Esophagus muscularis mucosa (tissue), 4 donors: ENCODE data around the gene LCN2. TPM values are rescaled to one million over a fixed set of nuclear protein-coding genes. Genes with fewer than 3 reads are reported as not detected.
"Not testable (repeated sequence)": the region's sequence is repeated elsewhere in the genome, so short reads cannot be mapped to it uniquely, and the experiment has no call there.

Experiments
- DNase-seq: peaks from one replicate; pipeline ENCODE4 v3.0.0-alpha.2; 2017; ENCODE audit errors: extremely low spot score
- H3K27ac ChIP-seq, 4 donors: fragments of 200-600 bp; sonication (generic); replicated peaks in 1 of 4; 1 replicate in 3 of 4; 2 replicates in 1 of 4; pipeline ENCODE4 v1.5.1; 2016 to 2019; ENCODE audit warnings: mild to moderate bottlenecking in 1 of 4
- H3K27me3 ChIP-seq, 4 donors: fragments of 200-600 bp; sonication (generic); one replicate each; pipeline versions ENCODE4 v1.5.1 to v1.6.0; 2016 to 2019
- H3K36me3 ChIP-seq, 4 donors: fragments of 200-600 bp; sonication (generic); one replicate each; pipeline ENCODE4 v1.5.1; 2016 to 2019
- H3K4me1 ChIP-seq, 4 donors: fragments of 200-600 bp; sonication (generic); one replicate each; pipeline ENCODE4 v1.5.1; 2016 to 2019
- H3K4me3 ChIP-seq, 4 donors: fragments of 200-600 bp; sonication (generic); 1 replicate in 2 of 4; 2 replicates in 2 of 4; pipeline ENCODE4 v1.5.1; 2016 to 2019; ENCODE audit warnings: mild to moderate bottlenecking in 4 of 4, moderate library complexity in 1 of 4
- H3K9me3 ChIP-seq, 4 donors: fragments of 200-600 bp; sonication (generic); 1 replicate in 3 of 4; 2 replicates in 1 of 4; pipeline ENCODE4 v1.5.1; 2016 to 2019
- CTCF ChIP-seq, 3 experiments: fragments of 200-600 bp in 2 of 3; fragments of 450-650 bp in 1 of 3; sonication (generic) in 2 of 3; IDR thresholded peaks; one replicate each; pipeline ENCODE4 v1.5.1; 2017 to 2019; ENCODE audit warnings: antibody characterized with exemption in 3 of 3, mild to moderate bottlenecking in 2 of 3, moderate library complexity in 1 of 3
- EP300 ChIP-seq: sonication (generic); formaldehyde crosslinking; IDR thresholded peaks from one replicate; pipeline ENCODE4 v1.6.1; 2017; ENCODE audit warnings: antibody characterized with exemption
- POLR2A ChIP-seq: fragments of 450-650 bp; IDR thresholded peaks from one replicate; pipeline ENCODE4 v1.6.1; 2017; ENCODE audit warnings: antibody characterized with exemption, moderate library complexity, mild to moderate bottlenecking, low read depth
- POLR2AphosphoS5 ChIP-seq, 2 donors: sonication (generic); formaldehyde crosslinking; IDR thresholded peaks; one replicate each; pipeline ENCODE4 v1.6.1; 2017; ENCODE audit warnings: antibody characterized with exemption in 2 of 2
- WGBS: methylation state at CpG from one replicate; pipeline ENCODE4 v1.1.5; 2018; 5-methylcytosine and 5-hydroxymethylcytosine counted together
- intact Hi-C: fragments of 100-400 bp; cut with DNase I; formaldehyde crosslinking; loops from one replicate; pipeline ENCODE4 v1.15.1; 2023
- total RNA-seq, 4 donors: library from RNA; depleted of rRNA; stranded (reverse); fragments of >200 nt; gene quantifications; one replicate each; pipeline versions ENCODE4 v1.1.0 to v1.2.1, GENCODE V29; 2016

The LCN2 gene
- total RNA-seq, 4 donors from 2014 or later: 0.83 to 6.2 TPM; not detected in 2

- H3K27me3 ChIP-seq: no peaks in the 10 kb centered on the region
- DNase-seq: no peak
- H3K27ac ChIP-seq: no peak overlapping the region
- H3K4me3 ChIP-seq: no peak overlapping the region
- TF ChIP-seq EP300: no peak
- TF ChIP-seq POLR2A: no peak
- no peak for TF ChIP-seq CTCF (IDR thresholded peaks at IDR 0.05)
- TF ChIP-seq POLR2AphosphoS5 (IDR thresholded peaks at IDR 0.05): no peak
- H3K4me1 ChIP-seq: no peaks in the 10 kb centered on the region
- 100% methylated on average over 2 of the region's 2 CpGs for WGBS
- intact Hi-C loops: no loop called here
- peaks cover 59 to 87% (median 78%) of the 10 kb centered on the region in 4 donors for H3K36me3 ChIP-seq
- H3K9me3 ChIP-seq: no peaks in the 10 kb centered on the region
These were observed 26.5 kb downstream of the LCN2 start for GRCh38 chr9:128175726-128176125.

- H3K27me3 ChIP-seq: no peaks in the 10 kb centered on the region
- H3K27ac ChIP-seq: no peak overlapping the region
- DNase-seq: no peak
- WGBS: 96% methylated on average over 4 of the region's 11 CpGs
- no peak overlapping the region for H3K4me3 ChIP-seq
- TF ChIP-seq EP300: no peak
- no peak for TF ChIP-seq CTCF (IDR thresholded peaks at IDR 0.05)
- no peak for TF ChIP-seq POLR2A
- no peak for TF ChIP-seq POLR2AphosphoS5 (IDR thresholded peaks at IDR 0.05)
- intact Hi-C loops: no loop called here
- peaks cover 59 to 90% (median 86%) of the 10 kb centered on the region in 4 donors for H3K36me3 ChIP-seq
- H3K9me3 ChIP-seq: no peaks in the 10 kb centered on the region
- peaks cover 0 to 4% (median 2%) of the 10 kb centered on the region in 4 donors for H3K4me1 ChIP-seq
These were observed 29.7 kb downstream of the LCN2 start for GRCh38 chr9:128178806-128179431.

GRCh38 chr9:128180001-128180400 lies 30.7 kb downstream of the LCN2 start:
- H3K27ac ChIP-seq: no peak overlapping the region
- DNase-seq: no peak
- H3K4me3 ChIP-seq: no peak overlapping the region
- WGBS: 90% methylated on average over 8 of the region's 8 CpGs
- intact Hi-C loops: no loop called here
- no peaks in the 10 kb centered on the region for H3K9me3 ChIP-seq
- no peaks in the 10 kb centered on the region for H3K27me3 ChIP-seq
- H3K4me1 ChIP-seq: peaks cover 0 to 4% (median 2%) of the 10 kb centered on the region in 4 donors
- peaks cover 60 to 90% (median 85%) of the 10 kb centered on the region in 4 donors for H3K36me3 ChIP-seq
- TF ChIP-seq POLR2AphosphoS5 (IDR thresholded peaks at IDR 0.05) (no peak), CTCF (IDR thresholded peaks at IDR 0.05) (no peak), EP300 (no peak), POLR2A (no peak)

GRCh38 chr9:128180447-128180846 lies 31.2 kb downstream of the LCN2 start:
- Histone ChIP-seq H3K9me3 (no peaks in the 10 kb centered on the region), H3K4me1 (peaks cover 0 to 4% (median 2%) of the 10 kb centered on the region in 4 donors), H3K27ac (no peak overlapping the region), H3K4me3 (no peak overlapping the region), H3K36me3 (peaks cover 60 to 90% (median 85%) of the 10 kb centered on the region in 4 donors), H3K27me3 (no peaks in the 10 kb centered on the region)
- intact Hi-C loops: no loop called here
- WGBS: 95% methylated on average over 8 of the region's 8 CpGs
- DNase-seq: no peak
- TF ChIP-seq POLR2AphosphoS5 (IDR thresholded peaks at IDR 0.05) (no peak), POLR2A (no peak), EP300 (no peak), CTCF (IDR thresholded peaks at IDR 0.05) (no peak)

GRCh38 chr9:128181480-128181879 lies 32.2 kb downstream of the LCN2 start:
- intact Hi-C loops, H3K4me1 ChIP-seq, H3K9me3 ChIP-seq, H3K27me3 ChIP-seq, DNase-seq, H3K4me3 ChIP-seq: not testable (repeated sequence)
- TF ChIP-seq CTCF (IDR thresholded peaks at IDR 0.05): peak; percentile 36 to 58 (median 57)
- Histone ChIP-seq H3K36me3 (peaks cover 52 to 90% (median 83%) of the 10 kb centered on the region in 4 donors), H3K27ac (peak overlapping the region in 1 of 4 donors; percentile 18)
- WGBS: 38% methylated on average over 10 of the region's 12 CpGs
